Adipocyte (in vitro differentiated cells): ENCODE results near the gene APEX2.
"Not testable (repeated sequence)": the region's sequence is repeated elsewhere in the genome, so short reads cannot be mapped to it uniquely, and the experiment has no call there.

ENCODE experiments used
- DNase-seq: peaks from one replicate; pipeline ENCODE4 v3.0.0-alpha.2; 2015; ENCODE audit warnings: low read depth
- H3K27me3 ChIP-seq: replicated peaks from 2 replicates; pipeline ENCODE4 v1.7.0; 2013; ENCODE audit warnings: mild to moderate bottlenecking, low read length, moderate library complexity; ENCODE audit not compliant: control insufficient read depth, insufficient read depth
- H3K36me3 ChIP-seq: 2 replicates; pipeline ENCODE4 v1.7.0; 2013; ENCODE audit warnings: low read length, mild to moderate bottlenecking, moderate library complexity; ENCODE audit not compliant: control insufficient read depth, insufficient read depth, severe bottlenecking
- H3K4me1 ChIP-seq: 2 replicates; pipeline ENCODE4 v1.7.0; 2013; ENCODE audit warnings: mild to moderate bottlenecking, low read length, moderate library complexity; ENCODE audit not compliant: control insufficient read depth, insufficient read depth
- H3K4me3 ChIP-seq: 2 replicates; pipeline ENCODE4 v1.7.0; 2013; ENCODE audit warnings: mild to moderate bottlenecking, low read length, moderate library complexity
- H3K9ac ChIP-seq: 2 replicates; pipeline ENCODE4 v1.7.0; 2013; ENCODE audit warnings: mild to moderate bottlenecking, low read length, moderate library complexity
- H3K9me3 ChIP-seq: 2 replicates; pipeline ENCODE4 v1.7.0; 2013; ENCODE audit warnings: mild to moderate bottlenecking, low read length, moderate library complexity; ENCODE audit not compliant: control insufficient read depth

APEX2 gene

GRCh38 chrX:55014897-55015299 is 14.7 kb downstream of the APEX2 start:
- Histone ChIP-seq H3K9ac (no peak overlapping the region), H3K27me3 (peaks cover 34% of the 10 kb centered on the region), H3K4me1 (no peaks in the 10 kb centered on the region), H3K9me3 (no peaks in the 10 kb centered on the region), H3K36me3 (no peaks in the 10 kb centered on the region), H3K4me3 (no peak overlapping the region)
- no peak for DNase-seq

DNA sequence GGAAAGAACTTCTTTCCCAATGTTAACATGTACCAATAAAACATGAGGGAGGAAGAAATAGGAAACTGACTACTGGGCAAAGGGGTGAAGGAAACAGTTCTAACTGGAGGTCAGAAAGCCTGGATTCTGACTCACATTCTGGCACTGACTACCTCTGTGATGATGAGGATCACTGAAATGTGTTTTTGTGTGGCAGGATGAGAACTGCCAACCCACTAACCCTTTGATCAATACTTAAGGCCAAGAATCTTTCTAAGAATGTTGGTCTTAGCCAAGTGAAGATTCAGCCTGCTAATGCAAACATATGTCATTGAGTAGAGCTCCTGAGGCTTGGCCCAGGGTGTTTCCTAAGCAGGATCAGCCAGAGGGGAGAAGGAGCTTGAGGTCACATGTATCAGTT is 26.0 kb downstream of the APEX2 start:
- H3K4me1 ChIP-seq: no peaks in the 10 kb centered on the region
- H3K27me3 ChIP-seq: peaks cover 36% of the 10 kb centered on the region
- H3K9ac ChIP-seq: no peak overlapping the region
- DNase-seq: no peak
- H3K9me3 ChIP-seq: peaks cover 2% of the 10 kb centered on the region
- no peak overlapping the region for H3K4me3 ChIP-seq
- no peaks in the 10 kb centered on the region for H3K36me3 ChIP-seq

GRCh38 chrX:55026840-55027239 is 26.7 kb downstream of the APEX2 start:
- no peaks in the 10 kb centered on the region for H3K36me3 ChIP-seq
- no peaks in the 10 kb centered on the region for H3K4me1 ChIP-seq
- no peak overlapping the region for H3K9ac ChIP-seq
- peaks cover 36% of the 10 kb centered on the region for H3K27me3 ChIP-seq
- DNase-seq: no peak
- no peak overlapping the region for H3K4me3 ChIP-seq
- peaks cover 2% of the 10 kb centered on the region for H3K9me3 ChIP-seq

- Histone ChIP-seq H3K9me3 (peaks cover 2% of the 10 kb centered on the region), H3K36me3 (no peaks in the 10 kb centered on the region), H3K9ac (no peak overlapping the region), H3K27me3 (peaks cover 43% of the 10 kb centered on the region), H3K4me1 (no peaks in the 10 kb centered on the region), H3K4me3 (no peak overlapping the region)
- no peak for DNase-seq
Observed at GRCh38 chrX:55028040-55028439, 27.9 kb downstream of the APEX2 start.

DNA sequence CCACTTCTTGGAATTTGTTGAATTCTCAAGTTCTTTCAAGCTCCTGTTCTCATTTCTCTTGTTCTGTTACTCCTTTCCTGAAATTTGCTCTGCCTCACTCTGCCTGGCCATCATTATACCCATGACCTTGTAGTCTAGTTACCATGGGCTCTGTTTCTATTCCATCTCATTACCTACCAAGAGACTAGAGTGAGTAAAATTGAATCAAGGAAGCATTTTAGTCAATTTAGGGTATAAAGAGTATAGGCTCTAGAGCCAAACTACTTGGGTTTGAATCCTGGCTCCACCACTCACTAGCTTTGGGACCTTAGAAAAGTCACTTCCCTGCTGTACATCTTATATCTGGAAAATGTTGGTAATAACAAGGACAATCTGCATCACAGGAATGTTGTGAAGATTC is 28.4 kb downstream of the APEX2 start:
- DNase-seq: no peak
- no peak overlapping the region for H3K9ac ChIP-seq
- peaks cover 2% of the 10 kb centered on the region for H3K9me3 ChIP-seq
- H3K27me3 ChIP-seq: peaks cover 43% of the 10 kb centered on the region
- no peaks in the 10 kb centered on the region for H3K36me3 ChIP-seq
- H3K4me3 ChIP-seq: no peak overlapping the region
- no peaks in the 10 kb centered on the region for H3K4me1 ChIP-seq

GRCh38 chrX:55029291-55029690 is 29.1 kb downstream of the APEX2 start:
- Histone ChIP-seq H3K9me3 (peaks cover 2% of the 10 kb centered on the region), H3K4me3 (no peak overlapping the region), H3K27me3 (peaks cover 41% of the 10 kb centered on the region), H3K9ac (no peak overlapping the region), H3K4me1 (no peaks in the 10 kb centered on the region), H3K36me3 (no peaks in the 10 kb centered on the region)
- DNase-seq: no peak

DNA sequence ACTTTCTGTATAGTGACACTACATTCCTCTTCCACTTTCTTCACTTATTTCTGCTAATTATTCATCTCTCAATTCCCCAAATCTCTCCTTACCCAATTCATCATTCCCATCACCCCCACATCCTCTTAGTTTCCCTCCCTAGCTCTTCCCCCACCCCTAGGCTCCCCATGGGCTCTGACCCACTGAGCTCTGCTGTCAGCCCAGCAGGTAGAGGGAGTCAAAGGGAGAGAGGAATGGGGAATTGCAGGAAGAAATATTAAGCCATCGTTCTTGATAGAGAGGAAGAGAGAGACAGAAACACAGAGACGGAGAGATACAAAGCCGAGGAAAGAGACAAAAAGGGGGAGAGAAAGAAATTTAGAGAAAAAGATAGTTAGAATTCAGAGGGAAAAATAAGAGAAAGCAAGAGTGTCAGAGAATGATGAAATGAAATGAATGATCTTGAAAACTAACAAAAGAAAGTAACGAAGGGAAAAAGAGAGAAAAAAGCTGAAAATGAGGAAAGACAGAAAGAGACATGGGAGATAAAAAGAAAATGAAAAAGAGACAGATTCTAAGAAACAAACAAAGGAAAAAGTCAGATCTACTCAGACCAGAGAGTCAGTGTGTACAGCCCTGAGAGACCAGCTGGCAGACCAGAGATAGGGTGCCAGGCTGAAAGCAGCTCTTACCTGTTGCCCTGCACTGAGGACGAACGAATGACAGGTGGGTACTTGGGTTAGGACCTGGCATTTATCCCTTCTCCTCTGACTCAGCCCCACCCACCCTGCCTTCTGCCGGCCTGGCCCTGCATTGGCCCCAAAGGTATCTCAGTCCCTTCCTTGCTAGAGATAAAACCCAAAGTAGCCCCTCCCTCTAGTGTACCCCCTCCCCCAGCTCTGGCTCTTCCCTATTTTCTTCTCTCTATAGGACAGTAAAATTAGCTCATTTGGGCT is 30.4 kb downstream of the APEX2 start, which contains the start of gene ALAS2:
Gene ALAS2 (minus strand): TSS at position 707 of the 935 bp plus-strand sequence. CDS start 4,977 bp downstream, outside the sequence.
- no peak within 1 kb of the TSS for H3K9ac ChIP-seq
- peaks cover 34% of the 10 kb centered on the region for H3K27me3 ChIP-seq
- H3K4me3 ChIP-seq: no peak within 1 kb of the TSS
- no peaks in the 10 kb centered on the region for H3K36me3 ChIP-seq
- no peaks in the 10 kb centered on the region for H3K4me1 ChIP-seq
- peaks cover 9% of the 10 kb centered on the region for H3K9me3 ChIP-seq
- DNase-seq: no peak

DNA sequence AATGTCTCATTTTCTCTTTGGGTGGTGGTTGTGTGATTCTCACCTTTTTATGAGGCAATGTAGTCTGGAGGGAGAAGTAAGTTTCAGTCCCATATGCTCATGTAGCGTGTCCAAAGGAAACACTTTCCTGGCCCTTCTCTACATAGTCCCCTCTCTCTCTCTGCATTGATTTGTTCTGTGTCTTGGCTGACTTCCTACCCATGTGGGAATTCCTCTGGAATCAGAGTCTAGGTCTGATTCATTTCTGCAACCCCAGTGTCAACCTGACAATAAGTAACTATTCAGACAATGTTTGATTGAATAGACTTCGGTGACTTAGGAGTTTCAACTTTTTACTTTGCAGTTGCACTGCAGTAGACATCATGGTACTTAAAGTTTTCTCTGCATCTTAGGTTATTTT is 33.3 kb downstream of the APEX2 start:
- no peak overlapping the region for H3K9ac ChIP-seq
- H3K36me3 ChIP-seq: no peaks in the 10 kb centered on the region
- DNase-seq: no peak
- H3K9me3 ChIP-seq: peaks cover 6% of the 10 kb centered on the region
- H3K4me1 ChIP-seq: no peaks in the 10 kb centered on the region
- no peak overlapping the region for H3K4me3 ChIP-seq
- H3K27me3 ChIP-seq: peaks cover 16% of the 10 kb centered on the region

- Histone ChIP-seq H3K36me3 (no peaks in the 10 kb centered on the region), H3K9me3 (peaks cover 6% of the 10 kb centered on the region)
Observed at GRCh38 chrX:55039471-55039870, 39.3 kb downstream of the APEX2 start.

DNA sequence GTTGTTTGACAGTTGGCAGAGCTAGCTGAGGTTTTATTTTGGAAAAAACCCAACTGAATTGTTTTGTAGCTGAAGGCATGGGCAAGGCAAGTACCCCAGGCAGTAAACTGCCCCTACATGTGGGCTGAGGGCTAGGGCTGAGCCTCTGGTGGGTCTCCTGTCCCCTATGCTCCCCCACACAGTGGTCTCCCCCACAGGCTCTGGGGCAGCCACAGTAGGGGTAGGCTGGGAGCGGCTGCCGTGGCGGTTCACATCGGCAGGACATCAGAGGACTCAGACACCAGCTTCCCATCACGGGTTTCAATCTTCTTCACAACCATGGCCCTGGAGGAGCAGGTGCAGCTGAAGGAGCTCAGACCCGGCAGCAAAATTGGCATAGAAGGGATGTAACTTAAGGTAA is 41.4 kb downstream of the APEX2 start:
- Histone ChIP-seq H3K27me3 (peaks cover 3% of the 10 kb centered on the region), H3K4me3 (no peak overlapping the region), H3K36me3 (no peaks in the 10 kb centered on the region), H3K9me3 (peaks cover 4% of the 10 kb centered on the region), H3K9ac (no peak overlapping the region), H3K4me1 (no peaks in the 10 kb centered on the region)
- no peak for DNase-seq

More at GRCh38 chrX:55039471-55039870, 39.3 kb downstream of the APEX2 start:
- DNase-seq: no peak
- Histone ChIP-seq H3K4me1 (no peaks in the 10 kb centered on the region), H3K4me3 (no peak overlapping the region), H3K27me3 (peaks cover 3% of the 10 kb centered on the region), H3K9ac (no peak overlapping the region)

GRCh38 chrX:55050599-55050998 is 50.4 kb downstream of the APEX2 start:
- H3K9me3 ChIP-seq, DNase-seq, H3K4me3 ChIP-seq, H3K27me3 ChIP-seq, H3K36me3 ChIP-seq, H3K9ac ChIP-seq, H3K4me1 ChIP-seq: not testable (repeated sequence)
